ENCODE results near the gene ZNF142.
"Not testable (repeated sequence)": the region's sequence is repeated elsewhere in the genome, so short reads cannot be mapped to it uniquely, and the experiment has no call there.

ZNF142 gene

GRCh38 chr2:218659258-218659987 lies at the start of gene ZNF142, which contains the start of gene BCS1L:
Gene ZNF142, minus strand, starts transcription at chr2:218659623. Its CDS starts 3,194 bp downstream, at chr2:218656429.
Gene BCS1L, plus strand, starts transcription at chr2:218659683. Its CDS starts 1,305 bp downstream, at chr2:218660988.
- intact Hi-C loops (cut with DNase I), result loop anchor here (5.0 kb wide), 1 partner anchor 257 kb away; no protein-coding TSS in a partner anchor
- peak; percentile 90 to 98 (median 95) for DNase-seq

GRCh38 chr2:218708086-218708485 lies 48.7 kb upstream of the ZNF142 start:
- intact Hi-C loops (cut with DNase I), result no loop called here
- DNase-seq, result no peak

- intact Hi-C loops (cut with DNase I), result no loop called here
- no peak for DNase-seq
These were observed 43.9 kb upstream of the ZNF142 start for GRCh38 chr2:218703341-218703740.

- intact Hi-C loops (cut with DNase I), result no loop called here
- DNase-seq, result peak in 9 of 42 donors; percentile 11 to 54 (median 25)
These were observed 42.4 kb upstream of the ZNF142 start for GRCh38 chr2:218701806-218702205.

- DNase-seq, result no peak
- intact Hi-C loops (cut with DNase I), result no loop called here
These were observed 39.5 kb upstream of the ZNF142 start for GRCh38 chr2:218698885-218699284.

GRCh38 chr2:218694405-218695145 lies 35.2 kb upstream of the ZNF142 start:
- DNase-seq, result peak in 17 of 42 donors; percentile 12 to 73 (median 35)
- intact Hi-C loops (cut with DNase I), result no loop called here

- intact Hi-C loops (cut with DNase I), result no loop called here
- no peak for DNase-seq
These were observed 31.8 kb upstream of the ZNF142 start for GRCh38 chr2:218691234-218691633.

GRCh38 chr2:218687400-218688060 lies 28.1 kb upstream of the ZNF142 start:
- peak in 36 of 42 donors; percentile 20 to 89 (median 66) for DNase-seq
- intact Hi-C loops (cut with DNase I), result not testable (repeated sequence)

- no peak for DNase-seq
- intact Hi-C loops (cut with DNase I), result no loop called here
These were observed 20.6 kb upstream of the ZNF142 start for GRCh38 chr2:218680061-218680460.

GRCh38 chr2:218679119-218679518 lies 19.7 kb upstream of the ZNF142 start:
- no peak for DNase-seq
- intact Hi-C loops (cut with DNase I), result no loop called here

GRCh38 chr2:218671654-218672566 lies 12.5 kb upstream of the ZNF142 start, which contains the start of the genes RNF25 and STK36:
Gene RNF25, minus strand, starts transcription at chr2:218672002. Its CDS starts 32 bp downstream, at chr2:218671970.
Gene STK36, plus strand, starts transcription at chr2:218672086. Its CDS starts 744 bp downstream, at chr2:218672830.
- intact Hi-C loops (cut with DNase I), result loop anchor here (5.0 kb wide), 1 partner anchor 40 kb away; the partner anchor contains the start of gene TTLL4
- peak; percentile 83 to 97 (median 92) for DNase-seq

GRCh38 chr2:218671097-218671653 lies 11.8 kb upstream of the ZNF142 start:
- no peak for DNase-seq
- intact Hi-C loops (cut with DNase I), result loop anchor here (5.0 kb wide), 1 partner anchor 41 kb away; the partner anchor contains the start of gene TTLL4

GRCh38 chr2:218664653-218665052 lies 5.2 kb upstream of the ZNF142 start:
- no peak for DNase-seq
- intact Hi-C loops (cut with DNase I), result no loop called here

- DNase-seq, result no peak
These were observed 4.5 kb upstream of the ZNF142 start for GRCh38 chr2:218663901-218664300.

GRCh38 chr2:218662827-218663226 lies 3.4 kb upstream of the ZNF142 start:
- intact Hi-C loops (cut with DNase I), result no loop called here
- DNase-seq, result no peak

More at GRCh38 chr2:218663901-218664300, 4.5 kb upstream of the ZNF142 start:
- intact Hi-C loops (cut with DNase I), result no loop called here

- intact Hi-C loops (cut with DNase I), result no loop called here
- no peak for DNase-seq
These were observed 3.0 kb upstream of the ZNF142 start for GRCh38 chr2:218662377-218662776.

GRCh38 chr2:218659988-218660358 lies 550 bp upstream of the ZNF142 start:
- no peak for DNase-seq
- intact Hi-C loops (cut with DNase I), result loop anchor here (5.0 kb wide), 1 partner anchor 258 kb away; no protein-coding TSS in a partner anchor
